Measurements from ENCODE around the gene SERPINA4. TPM values are rescaled to one million over a fixed set of nuclear protein-coding genes. Genes with fewer than 3 reads are reported as not detected.

Gene SERPINA4
- total RNA-seq, 2 experiments from 2014 or later, result not detected

DNA sequence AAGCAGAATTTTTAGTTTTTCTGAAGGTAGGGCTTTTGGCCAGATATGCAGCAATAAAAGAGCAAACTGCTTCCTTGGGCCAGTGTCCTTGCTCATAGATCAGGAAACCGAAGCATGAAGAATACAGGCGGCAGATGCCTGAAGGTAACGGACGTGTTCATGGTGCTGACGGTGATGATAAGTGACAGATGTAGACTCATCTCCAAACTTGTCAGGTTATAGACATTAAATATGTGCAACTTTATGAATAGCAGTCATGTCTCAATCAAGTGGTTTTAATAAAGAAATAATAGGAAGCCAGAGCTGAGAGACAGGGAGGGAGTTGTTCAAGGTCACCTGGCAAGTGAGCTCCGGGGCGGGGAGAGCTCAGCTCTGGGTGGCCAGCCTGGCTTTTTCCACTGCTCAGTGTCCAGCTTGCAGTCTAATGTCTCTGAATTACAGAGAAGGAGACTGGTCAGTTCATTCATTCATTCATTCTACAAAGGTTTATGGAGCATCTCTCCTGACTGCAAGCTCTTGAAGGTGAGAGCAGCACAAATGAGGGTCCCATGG, 21.0 kb downstream of the SERPINA4 start:
- ATAC-seq (no peak), DNase-seq (no peak)
- no peak overlapping the region for H3K27ac Mint-ChIP-seq
- H3K9me3 Mint-ChIP-seq (ENCODE audit: low read depth), result no peaks in the 10 kb centered on the region
- H3K27me3 Mint-ChIP-seq, result no peaks in the 10 kb centered on the region
- CTCF ChIA-PET, result no interaction called here
- H3K36me3 Mint-ChIP-seq, result no peaks in the 10 kb centered on the region
- no peaks in the 10 kb centered on the region for H3K4me1 Mint-ChIP-seq
- H3K4me3 Mint-ChIP-seq, result no peak overlapping the region

DNA sequence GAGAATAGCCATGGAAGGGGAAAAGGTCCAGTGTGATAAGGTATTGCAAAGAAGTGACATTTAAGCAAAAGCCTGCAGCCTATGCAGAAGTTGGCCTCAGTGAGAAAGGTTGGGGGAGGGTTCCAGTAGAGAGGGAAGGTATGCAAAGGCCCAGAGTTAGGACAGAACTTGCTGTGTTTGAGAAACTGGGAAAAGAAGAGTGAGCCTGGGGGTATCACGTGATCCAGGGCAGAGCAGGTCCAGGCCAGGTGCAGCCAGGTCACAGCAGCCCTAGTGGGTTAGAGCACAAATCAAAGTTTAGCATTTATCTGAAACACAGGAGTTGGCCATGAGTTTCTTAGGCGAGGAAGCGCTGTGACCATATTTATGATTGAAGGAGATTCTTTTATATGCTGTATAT, 21.6 kb downstream of the SERPINA4 start:
- H3K27me3 Mint-ChIP-seq, result no peaks in the 10 kb centered on the region
- CTCF ChIA-PET, result no interaction called here

DNA sequence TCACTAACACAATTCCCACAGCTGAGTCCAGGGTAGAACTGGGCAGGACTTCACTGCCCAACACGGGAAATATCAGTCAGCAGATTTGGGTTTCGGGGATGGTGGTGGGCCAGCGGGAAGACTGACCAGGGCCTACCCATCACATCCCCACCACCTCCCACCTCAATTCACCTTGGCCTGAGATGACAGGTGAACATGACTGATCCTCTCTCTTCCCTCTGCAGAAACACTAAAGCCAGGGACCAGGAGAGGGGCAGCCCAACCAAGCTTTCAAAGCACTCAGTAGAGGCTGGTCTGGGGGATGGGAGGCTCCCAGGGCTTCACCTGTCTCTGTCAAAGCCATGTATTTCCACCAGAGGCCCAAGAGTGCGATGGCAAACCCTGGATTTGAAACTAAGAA, 22.3 kb downstream of the SERPINA4 start:
- Mint-ChIP-seq H3K36me3 (no peaks in the 10 kb centered on the region), H3K4me3 (no peak overlapping the region), H3K27ac (no peak overlapping the region), H3K9me3 (ENCODE audit: low read depth) (no peaks in the 10 kb centered on the region), H3K27me3 (no peaks in the 10 kb centered on the region), H3K4me1 (no peaks in the 10 kb centered on the region)
- no peak for ATAC-seq
- CTCF ChIA-PET, result interaction anchor here (1.5 kb wide), 1 partner anchor 35 kb away, joined by 5 read pairs; no protein-coding TSS in a partner anchor
- DNase-seq, result no peak

More for the DNA sequence above, 21.6 kb downstream of the SERPINA4 start:
- ATAC-seq (no peak), DNase-seq (no peak)
- Mint-ChIP-seq H3K4me3 (no peak overlapping the region), H3K36me3 (no peaks in the 10 kb centered on the region), H3K9me3 (ENCODE audit: low read depth) (no peaks in the 10 kb centered on the region), H3K27ac (no peak overlapping the region), H3K4me1 (no peaks in the 10 kb centered on the region)

- H3K27me3 Mint-ChIP-seq, result no peaks in the 10 kb centered on the region
- no peak overlapping the region for H3K4me3 Mint-ChIP-seq
- H3K36me3 Mint-ChIP-seq, result no peaks in the 10 kb centered on the region
- no peak for DNase-seq
- no peak for ATAC-seq
- H3K4me1 Mint-ChIP-seq, result no peaks in the 10 kb centered on the region
- CTCF ChIA-PET, result interaction anchor here (1.5 kb wide), 1 partner anchor 36 kb away, joined by 5 read pairs; no protein-coding TSS in a partner anchor
- H3K9me3 Mint-ChIP-seq (ENCODE audit: low read depth), result no peaks in the 10 kb centered on the region
- H3K27ac Mint-ChIP-seq, result no peak overlapping the region
Observed at GRCh38 chr14:94584591-94585280, 23.5 kb downstream of the SERPINA4 start.

DNA sequence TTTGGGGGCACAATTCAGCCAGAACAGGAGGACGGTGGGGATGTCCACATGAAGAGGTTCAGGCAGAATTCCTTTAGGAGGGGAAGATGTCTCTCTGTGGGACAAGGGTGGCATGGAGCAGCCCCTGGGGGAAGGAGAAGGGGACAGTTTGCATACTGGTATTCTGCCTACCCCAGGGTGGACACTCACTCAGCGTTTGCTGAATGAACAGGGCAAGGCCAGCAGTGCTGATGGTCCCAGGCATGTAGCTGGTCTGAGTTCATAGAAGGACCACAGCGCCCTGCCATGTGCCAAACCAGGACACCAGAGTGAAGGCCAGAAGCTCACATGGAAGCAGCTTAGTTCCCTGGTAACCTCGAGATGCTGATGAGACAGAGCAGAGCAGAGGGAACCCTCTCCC, 25.4 kb downstream of the SERPINA4 start:
- Mint-ChIP-seq H3K9me3 (ENCODE audit: low read depth) (no peaks in the 10 kb centered on the region), H3K27ac (no peak overlapping the region), H3K4me3 (no peak overlapping the region), H3K4me1 (no peaks in the 10 kb centered on the region), H3K36me3 (no peaks in the 10 kb centered on the region), H3K27me3 (no peaks in the 10 kb centered on the region)
- DNase-seq (no peak), ATAC-seq (no peak)
- CTCF ChIA-PET, result no interaction called here

DNA sequence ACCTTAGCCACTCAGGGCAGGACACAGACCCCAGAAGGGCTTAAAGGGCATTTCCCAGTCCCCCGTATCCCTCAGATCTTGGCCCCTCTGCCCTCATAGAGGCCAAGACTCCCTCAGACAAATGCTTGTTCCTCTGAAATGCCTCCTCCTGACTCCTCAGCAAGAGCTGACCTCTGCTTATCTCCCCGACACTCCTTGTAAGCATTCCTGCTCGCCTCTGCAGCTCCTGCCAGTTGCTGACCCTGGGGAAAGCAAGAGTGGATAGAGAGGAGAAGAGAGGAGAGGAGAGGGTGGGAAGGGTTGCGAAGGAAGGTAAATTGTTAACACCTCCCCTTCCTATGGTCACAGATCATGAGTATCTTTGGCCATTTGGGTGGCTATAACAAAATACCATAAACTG, 27.1 kb downstream of the SERPINA4 start:
- ATAC-seq (no peak), DNase-seq (no peak)
- H3K9me3 Mint-ChIP-seq (ENCODE audit: low read depth), result no peaks in the 10 kb centered on the region
- CTCF ChIA-PET, result no interaction called here
- no peaks in the 10 kb centered on the region for H3K36me3 Mint-ChIP-seq
- H3K4me3 Mint-ChIP-seq, result no peak overlapping the region
- H3K27me3 Mint-ChIP-seq, result no peaks in the 10 kb centered on the region
- H3K27ac Mint-ChIP-seq, result no peak overlapping the region
- no peaks in the 10 kb centered on the region for H3K4me1 Mint-ChIP-seq

GRCh38 chr14:94591073-94591472, 29.8 kb downstream of the SERPINA4 start:
- no peaks in the 10 kb centered on the region for H3K27me3 Mint-ChIP-seq
- no peak overlapping the region for H3K27ac Mint-ChIP-seq
- no peaks in the 10 kb centered on the region for H3K4me1 Mint-ChIP-seq
- ATAC-seq (no peak), DNase-seq (no peak)
- no peaks in the 10 kb centered on the region for H3K36me3 Mint-ChIP-seq
- H3K4me3 Mint-ChIP-seq, result no peak overlapping the region
- no peaks in the 10 kb centered on the region for H3K9me3 Mint-ChIP-seq (ENCODE audit: low read depth)
- CTCF ChIA-PET, result no interaction called here

DNA sequence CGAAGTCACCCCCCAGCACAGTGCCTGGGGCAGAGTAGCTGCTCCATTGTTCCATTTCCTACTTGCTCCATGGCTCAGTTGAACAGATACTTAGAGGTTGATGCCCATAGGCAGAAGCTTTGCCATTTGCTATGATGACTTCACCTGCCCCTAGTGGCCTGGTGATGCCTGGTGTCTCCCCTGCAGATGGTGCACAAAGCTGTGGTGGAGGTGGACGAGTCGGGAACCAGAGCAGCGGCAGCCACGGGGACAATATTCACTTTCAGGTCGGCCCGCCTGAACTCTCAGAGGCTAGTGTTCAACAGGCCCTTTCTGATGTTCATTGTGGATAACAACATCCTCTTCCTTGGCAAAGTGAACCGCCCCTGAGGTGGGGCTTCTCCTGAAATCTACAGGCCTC, 30.6 kb downstream of the SERPINA4 start:
- Mint-ChIP-seq H3K36me3 (no peaks in the 10 kb centered on the region), H3K27me3 (no peaks in the 10 kb centered on the region), H3K27ac (no peak overlapping the region), H3K9me3 (ENCODE audit: low read depth) (no peaks in the 10 kb centered on the region), H3K4me1 (no peaks in the 10 kb centered on the region), H3K4me3 (no peak overlapping the region)
- CTCF ChIA-PET, result no interaction called here
- ATAC-seq, result no peak
- no peak for DNase-seq

GRCh38 chr14:94592457-94592856, 31.2 kb downstream of the SERPINA4 start:
- DNase-seq, result no peak
- Mint-ChIP-seq H3K36me3 (no peaks in the 10 kb centered on the region), H3K4me3 (no peak overlapping the region), H3K4me1 (no peaks in the 10 kb centered on the region), H3K27me3 (no peaks in the 10 kb centered on the region), H3K27ac (no peak overlapping the region), H3K9me3 (ENCODE audit: low read depth) (no peaks in the 10 kb centered on the region)
- ATAC-seq, result no peak
- CTCF ChIA-PET, result no interaction called here

GRCh38 chr14:94593376-94593748, 32.1 kb downstream of the SERPINA4 start:
- H3K4me3 Mint-ChIP-seq, result no peak overlapping the region
- ATAC-seq, result no peak

DNA sequence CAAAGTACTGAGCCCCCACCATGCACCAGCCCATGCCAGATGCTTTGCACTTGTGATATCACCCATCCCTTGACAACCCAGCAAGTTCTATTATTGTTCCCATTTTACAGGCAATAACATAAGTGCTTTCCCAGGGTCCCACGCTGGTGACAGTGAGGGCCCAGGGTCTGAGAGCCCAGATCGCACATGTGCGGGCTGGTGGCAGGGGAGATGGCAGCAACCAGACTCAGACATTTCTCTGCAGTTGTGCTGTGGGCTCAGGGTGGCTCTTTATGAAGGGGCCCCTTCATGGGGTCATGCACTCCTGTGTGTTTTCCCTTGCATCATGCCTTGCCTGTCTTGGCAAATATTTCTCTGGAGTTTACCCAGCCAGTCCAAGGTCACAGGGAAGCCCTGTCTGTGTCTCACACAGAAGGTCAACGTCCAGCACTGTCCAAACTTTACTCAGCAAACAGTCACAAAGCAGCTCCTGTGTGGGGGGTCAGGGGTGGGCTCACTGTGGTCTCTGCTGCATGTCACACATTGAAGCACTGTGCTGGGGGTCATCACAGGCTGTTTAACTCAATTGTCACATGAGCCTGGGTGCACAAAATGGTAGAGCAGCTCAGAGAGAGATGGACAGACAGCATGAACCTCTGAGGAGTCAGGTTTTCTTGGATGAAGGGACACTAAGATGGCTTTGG, 32.6 kb downstream of the SERPINA4 start:
- Mint-ChIP-seq H3K27ac (no peak overlapping the region), H3K36me3 (no peaks in the 10 kb centered on the region), H3K4me1 (no peaks in the 10 kb centered on the region), H3K9me3 (ENCODE audit: low read depth) (no peaks in the 10 kb centered on the region), H3K4me3 (no peak overlapping the region), H3K27me3 (no peaks in the 10 kb centered on the region)
- CTCF ChIA-PET, result no interaction called here
- DNase-seq (no peak), ATAC-seq (no peak)

More at GRCh38 chr14:94593376-94593748, 32.1 kb downstream of the SERPINA4 start:
- no peaks in the 10 kb centered on the region for H3K27me3 Mint-ChIP-seq
- no peak overlapping the region for H3K27ac Mint-ChIP-seq
- H3K9me3 Mint-ChIP-seq (ENCODE audit: low read depth), result no peaks in the 10 kb centered on the region
- CTCF ChIA-PET, result no interaction called here
- no peaks in the 10 kb centered on the region for H3K36me3 Mint-ChIP-seq
- no peaks in the 10 kb centered on the region for H3K4me1 Mint-ChIP-seq
- no peak for DNase-seq

DNA sequence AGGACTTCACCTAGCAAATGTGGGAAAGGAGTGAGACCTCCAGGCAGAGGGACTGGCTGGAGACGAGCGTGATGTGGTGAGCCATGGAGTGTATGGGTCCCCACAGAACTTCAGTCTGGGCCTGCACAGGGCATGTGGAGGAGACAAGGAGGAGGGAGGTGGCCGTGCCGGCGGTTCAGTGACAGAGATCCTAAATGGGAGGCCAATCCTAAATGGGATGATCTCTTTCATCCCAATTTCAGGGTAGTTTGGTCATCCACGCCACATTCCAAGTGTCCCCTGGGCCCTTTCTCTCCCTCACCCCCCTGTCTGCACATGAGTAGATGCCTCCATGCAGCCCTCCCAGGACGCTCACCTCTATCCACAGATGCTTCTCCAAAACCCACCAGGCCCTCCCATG, 33.2 kb downstream of the SERPINA4 start:
- H3K4me3 Mint-ChIP-seq, result no peak overlapping the region
- H3K27me3 Mint-ChIP-seq, result no peaks in the 10 kb centered on the region
- DNase-seq (no peak), ATAC-seq (no peak)
- H3K36me3 Mint-ChIP-seq, result no peaks in the 10 kb centered on the region
- CTCF ChIA-PET, result no interaction called here
- H3K9me3 Mint-ChIP-seq (ENCODE audit: low read depth), result no peaks in the 10 kb centered on the region
- no peaks in the 10 kb centered on the region for H3K4me1 Mint-ChIP-seq
- no peak overlapping the region for H3K27ac Mint-ChIP-seq

- Mint-ChIP-seq H3K4me3 (no peak overlapping the region), H3K27ac (no peak overlapping the region), H3K27me3 (no peaks in the 10 kb centered on the region), H3K9me3 (ENCODE audit: low read depth) (no peaks in the 10 kb centered on the region), H3K4me1 (no peaks in the 10 kb centered on the region), H3K36me3 (no peaks in the 10 kb centered on the region)
- DNase-seq, result no peak
- CTCF ChIA-PET, result no interaction called here
- no peak for ATAC-seq
Observed at GRCh38 chr14:94595912-94596311, 34.7 kb downstream of the SERPINA4 start.

- no peak overlapping the region for H3K4me3 Mint-ChIP-seq
- no peak for DNase-seq
- H3K36me3 Mint-ChIP-seq, result no peaks in the 10 kb centered on the region
- H3K4me1 Mint-ChIP-seq, result no peaks in the 10 kb centered on the region
- no peaks in the 10 kb centered on the region for H3K9me3 Mint-ChIP-seq (ENCODE audit: low read depth)
- ATAC-seq, result no peak
- CTCF ChIA-PET, result no interaction called here
- H3K27ac Mint-ChIP-seq, result no peak overlapping the region
- H3K27me3 Mint-ChIP-seq, result no peaks in the 10 kb centered on the region
Observed at GRCh38 chr14:94596361-94596760, 35.1 kb downstream of the SERPINA4 start.
